GM18870 (cell line): ENCODE results near the gene STRN3.

Experiments
- ATAC-seq: cut with Tn5 transposase; IDR thresholded peaks from one replicate; pipeline ENCODE4 v1.9.1; 2021; ENCODE audit warnings: moderate library complexity; ENCODE audit not compliant: unreplicated experiment

The STRN3 gene

DNA sequence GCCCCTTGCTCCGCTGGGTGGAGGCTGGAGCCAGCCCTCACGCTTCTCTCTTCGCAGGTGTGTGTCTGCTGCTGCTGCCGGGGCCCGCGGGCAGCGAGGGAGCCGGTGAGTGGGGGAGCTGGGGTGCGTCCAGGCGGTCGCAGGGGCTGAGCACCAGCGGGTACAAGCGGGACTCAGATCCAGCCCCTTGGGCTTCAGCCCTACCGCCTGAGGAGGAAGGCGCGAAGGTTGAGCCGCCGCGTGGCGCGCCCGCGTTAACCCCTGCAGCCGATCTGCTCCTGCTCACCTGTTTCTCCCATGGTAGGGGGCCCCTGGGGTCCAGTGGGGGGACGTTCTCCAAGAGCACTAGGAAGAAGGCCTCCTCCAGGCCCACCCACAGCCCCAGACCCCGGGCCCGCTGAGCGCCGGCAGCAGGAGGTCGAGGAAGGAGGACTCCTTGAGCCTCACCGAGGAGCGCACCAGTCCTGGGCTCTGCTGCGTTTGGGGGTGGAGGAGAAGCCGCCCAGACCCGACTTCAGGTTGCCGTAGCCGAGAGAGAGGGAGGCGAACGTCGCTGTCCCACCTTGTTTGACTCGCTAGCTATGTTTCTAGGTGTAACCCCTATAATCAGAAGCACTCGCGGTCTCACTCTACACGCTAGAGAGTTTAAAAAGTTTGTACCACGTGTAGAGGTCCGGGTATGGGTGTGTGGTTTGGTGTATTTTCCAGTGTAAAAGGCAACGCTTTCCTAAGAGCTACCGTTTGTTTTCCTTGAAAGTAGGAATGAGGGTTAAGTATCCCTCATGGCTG, 151.0 kb downstream of the STRN3 start:
- ATAC-seq: peak; percentile 11

DNA sequence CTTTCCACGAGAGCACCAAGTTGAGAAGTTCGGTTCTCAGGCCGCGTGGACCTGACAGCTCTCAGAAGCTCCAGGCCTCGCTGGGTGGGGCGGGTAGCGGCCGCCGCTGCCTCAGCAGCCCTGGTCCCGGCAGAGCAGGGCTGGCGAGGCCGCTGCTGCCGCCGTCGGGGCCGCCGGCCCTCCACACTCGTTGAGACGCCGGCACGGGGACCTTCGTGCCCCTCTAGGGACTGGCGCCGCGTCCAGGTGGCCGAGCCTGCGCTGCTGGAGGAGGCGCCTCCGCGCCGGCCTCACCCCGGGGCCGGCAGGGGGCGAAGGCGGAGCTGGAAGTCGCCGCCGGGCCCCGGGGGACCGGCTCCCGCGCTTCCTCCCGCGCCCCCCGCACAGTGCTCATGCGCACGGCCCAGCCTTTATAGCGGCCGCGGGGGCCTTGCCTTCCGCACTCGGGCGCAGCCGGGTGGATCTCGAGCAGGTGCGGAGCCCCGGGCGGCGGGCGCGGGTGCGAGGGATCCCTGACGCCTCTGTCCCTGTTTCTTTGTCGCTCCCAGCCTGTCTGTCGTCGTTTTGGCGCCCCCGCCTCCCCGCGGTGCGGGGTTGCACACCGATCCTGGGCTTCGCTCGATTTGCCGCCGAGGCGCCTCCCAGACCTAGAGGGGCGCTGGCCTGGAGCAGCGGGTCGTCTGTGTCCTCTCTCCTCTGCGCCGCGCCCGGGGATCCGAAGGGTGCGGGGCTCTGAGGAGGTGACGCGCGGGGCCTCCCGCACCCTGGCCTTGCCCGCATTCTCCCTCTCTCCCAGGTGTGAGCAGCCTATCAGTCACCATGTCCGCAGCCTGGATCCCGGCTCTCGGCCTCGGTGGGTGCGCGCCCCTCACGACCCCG, 151.8 kb downstream of the STRN3 start, which contains the start of gene COCH:
TSS of gene COCH (plus strand) at position 440 of the 879 bp plus-strand sequence. CDS start at position 820, 380 bp downstream.
- ATAC-seq: peak; percentile 34

DNA sequence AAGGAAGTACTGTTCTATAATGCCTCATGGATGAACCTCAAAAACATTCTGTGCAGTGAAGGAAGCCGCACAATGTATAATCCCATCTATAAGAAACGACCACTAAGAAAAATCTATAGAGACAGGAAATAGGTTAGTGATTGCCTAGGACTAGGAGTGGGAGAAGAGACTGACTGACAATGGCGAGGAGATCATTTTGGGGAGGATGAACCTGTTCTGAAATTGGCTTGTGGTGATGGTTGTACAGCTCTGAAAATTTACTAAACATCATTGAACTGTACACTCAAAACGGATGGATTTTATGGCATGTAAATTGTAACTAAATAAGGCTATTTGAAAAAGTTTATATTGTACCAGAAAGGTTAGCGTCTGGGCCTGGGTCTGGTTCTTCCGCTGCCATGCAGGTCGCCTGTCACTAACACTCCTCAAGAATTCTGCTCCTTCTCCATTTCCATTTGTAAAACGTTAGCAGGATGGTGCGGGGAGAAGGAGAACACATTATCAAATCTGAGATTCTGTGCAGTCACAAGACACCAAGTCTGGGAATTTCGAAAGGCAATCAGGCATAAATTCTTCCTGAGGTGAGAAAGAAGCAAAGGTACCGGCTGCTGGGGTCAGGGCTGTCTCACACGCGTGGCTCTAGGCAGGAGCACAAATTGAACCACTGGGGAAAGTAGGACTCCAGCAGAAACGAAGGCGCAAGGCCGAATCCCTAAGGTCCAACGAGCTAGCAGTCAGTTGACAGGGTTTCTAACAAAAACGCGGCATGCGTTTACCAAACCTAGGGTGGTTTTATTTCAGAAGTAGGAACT, 152.7 kb downstream of the STRN3 start:
- ATAC-seq: no peak

DNA sequence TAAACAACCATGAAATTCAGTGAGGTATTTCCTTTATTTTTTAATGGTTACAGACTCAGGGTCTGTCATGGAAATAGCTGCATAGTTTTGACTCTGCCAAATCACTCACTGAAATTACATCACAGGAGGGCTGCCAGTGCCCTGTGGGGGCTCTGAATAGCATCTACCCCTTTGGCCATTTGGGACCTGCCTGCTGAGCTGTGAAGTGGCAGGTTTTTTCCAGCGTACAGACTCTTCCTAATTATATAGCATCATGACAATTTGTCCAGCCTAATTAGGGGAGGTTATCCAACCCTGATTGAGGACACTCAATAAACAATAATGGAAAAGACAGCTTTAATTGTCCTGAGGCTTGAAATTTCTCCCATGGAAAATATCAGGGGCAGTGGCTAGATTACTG, 153.6 kb downstream of the STRN3 start:
- no peak for ATAC-seq

DNA sequence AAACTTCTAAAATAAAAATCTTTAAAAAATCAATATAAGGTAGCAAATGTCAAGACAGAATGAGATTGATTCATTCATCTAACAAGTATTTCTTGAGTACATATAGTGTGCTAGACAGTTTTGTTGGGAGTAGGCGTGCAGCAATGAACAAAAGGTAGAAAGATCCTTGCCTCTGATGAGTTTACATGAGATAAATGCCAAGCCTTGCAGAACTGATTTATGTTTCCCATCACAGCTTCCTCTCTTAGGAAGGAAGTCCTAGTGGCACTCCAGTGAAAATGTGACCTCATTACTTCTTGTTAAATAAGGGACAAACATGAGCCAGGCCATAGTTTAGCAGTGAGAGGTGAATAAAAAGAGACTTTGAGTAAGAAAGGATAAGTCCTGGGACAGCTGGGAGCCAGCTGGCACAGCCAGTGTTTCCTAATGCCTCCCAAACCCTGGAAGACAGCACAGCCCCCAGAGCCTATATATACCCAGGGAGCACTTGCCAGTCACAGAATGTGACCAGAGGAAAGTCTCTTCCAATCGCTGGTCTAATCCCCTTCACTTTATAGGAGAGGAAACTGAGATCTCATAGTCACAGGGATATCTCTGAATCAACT, 156.5 kb downstream of the STRN3 start:
- no peak for ATAC-seq

DNA sequence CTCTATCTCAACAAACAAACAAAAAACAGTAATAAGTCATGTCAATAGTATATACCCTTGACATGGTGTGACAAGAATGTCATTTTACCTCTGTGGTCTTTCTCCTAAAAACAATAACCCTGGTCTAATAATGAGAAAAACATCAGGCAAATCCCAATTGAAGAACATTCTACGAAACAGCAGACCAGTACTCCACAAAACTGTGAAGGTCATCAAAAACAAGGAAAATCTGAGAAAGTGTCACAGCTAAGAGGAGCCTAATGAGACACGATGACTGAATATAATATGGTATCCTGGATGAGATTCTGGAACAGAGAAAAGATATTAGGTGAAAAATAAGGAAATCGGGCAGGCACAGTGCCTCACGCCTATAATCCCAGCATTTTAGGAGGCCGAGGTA, 157.4 kb downstream of the STRN3 start:
- no peak for ATAC-seq

DNA sequence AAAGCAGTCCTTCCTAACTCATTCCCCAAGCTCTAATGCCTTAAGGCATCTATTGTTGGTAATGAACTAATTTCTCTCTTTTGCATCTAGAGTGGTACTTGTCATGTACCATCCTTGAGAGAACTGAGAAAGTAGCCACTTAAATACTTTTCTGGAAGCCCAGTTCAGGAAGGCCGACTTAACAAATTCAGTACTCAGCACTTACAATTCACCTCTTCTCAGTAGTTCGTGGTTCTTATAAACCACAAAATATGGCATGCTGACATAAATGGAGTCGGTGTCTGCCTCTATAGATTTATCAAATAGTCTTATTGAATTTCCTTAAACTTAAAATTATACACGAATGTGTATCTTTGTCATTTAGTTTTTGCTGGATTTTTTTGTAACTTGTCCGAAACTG, 161.2 kb downstream of the STRN3 start:
- ATAC-seq: no peak

DNA sequence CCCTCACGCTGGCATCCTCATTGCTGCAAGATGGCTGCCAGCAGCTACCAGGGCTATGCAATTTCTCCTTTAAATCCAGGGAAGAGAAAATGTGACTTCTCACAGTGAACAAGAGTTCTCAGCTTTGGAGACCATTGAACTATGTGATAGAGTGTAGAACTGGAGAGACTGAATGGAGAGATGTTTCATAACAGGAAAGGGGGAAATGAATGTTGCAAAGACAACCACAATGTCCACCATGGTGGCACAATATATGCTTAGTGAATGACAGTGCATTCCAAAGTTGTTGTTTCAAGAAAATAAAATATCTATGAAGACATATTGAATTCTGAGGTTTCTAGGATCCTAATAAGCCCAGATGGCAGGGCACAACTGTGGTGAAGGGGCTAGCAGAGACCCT, 165.0 kb downstream of the STRN3 start:
- no peak for ATAC-seq

DNA sequence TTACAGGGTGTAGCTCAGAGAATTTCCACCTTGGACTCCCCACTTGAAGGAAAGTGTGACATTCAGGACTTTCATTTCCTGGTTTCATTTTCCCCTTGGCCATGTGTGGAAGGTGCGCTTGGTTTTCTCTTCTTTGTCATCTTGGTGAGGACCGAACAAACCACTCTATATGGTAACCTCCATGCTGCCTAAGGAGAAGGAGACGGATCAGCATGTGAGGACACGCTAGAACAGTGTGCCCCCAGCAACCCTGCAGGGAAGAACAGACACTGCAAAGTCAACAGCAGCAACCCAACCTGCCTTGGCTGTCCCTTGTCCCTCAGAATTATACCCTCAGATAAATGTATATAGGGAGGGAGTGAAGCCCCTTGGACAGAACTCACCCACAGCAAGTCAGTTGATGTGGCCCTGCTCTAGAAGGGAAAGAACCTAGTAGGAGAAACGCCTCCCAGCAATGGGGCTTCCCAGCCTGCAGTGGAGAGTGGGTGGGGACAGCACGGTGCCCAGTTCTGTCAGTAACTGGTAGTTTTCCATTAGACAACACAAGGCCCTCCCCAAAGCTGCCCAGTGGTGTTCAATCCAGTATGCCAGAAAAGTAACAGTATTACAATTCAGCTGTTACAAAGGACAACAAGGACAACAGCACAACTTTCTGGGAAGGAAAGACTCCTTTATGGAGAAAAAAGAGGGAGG, 170.7 kb downstream of the STRN3 start:
- ATAC-seq: peak; percentile 57

DNA sequence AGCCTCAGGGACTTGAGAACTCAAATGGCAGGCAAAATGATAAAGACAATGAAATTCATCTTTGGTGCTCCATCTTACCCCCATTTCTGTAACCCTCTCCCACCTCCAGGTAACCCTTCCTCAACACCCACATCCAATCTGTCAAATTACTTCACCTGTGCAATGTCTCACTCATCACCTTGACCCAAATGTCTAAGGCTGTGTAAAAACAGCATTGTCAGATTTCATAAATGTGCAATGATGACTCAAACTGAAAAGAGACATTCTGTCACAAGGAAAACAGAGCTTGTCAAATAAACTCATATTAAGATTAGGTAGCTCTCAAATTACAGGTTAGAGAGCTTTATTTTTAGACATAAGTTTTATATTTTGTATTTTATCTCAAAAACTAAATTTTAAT, 171.7 kb downstream of the STRN3 start:
- ATAC-seq: peak; percentile 52

DNA sequence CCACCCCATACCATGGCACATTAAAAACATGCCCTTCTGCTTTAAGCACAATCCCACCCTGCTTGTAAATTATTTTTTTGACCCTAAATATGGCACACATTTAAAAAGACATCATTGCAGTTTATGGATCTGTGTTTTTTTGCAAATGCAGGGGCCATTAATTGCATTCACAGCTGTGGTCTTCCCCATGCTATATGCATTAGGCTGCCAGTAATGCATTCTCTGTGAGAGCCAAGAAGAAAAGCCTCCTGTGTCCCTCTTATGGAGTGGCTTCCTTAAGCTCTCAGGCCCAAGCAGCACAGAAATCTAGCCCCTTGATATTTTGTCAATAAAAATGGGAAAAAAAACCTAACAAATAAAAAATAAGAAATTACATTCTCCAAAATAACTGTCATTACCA, 172.2 kb downstream of the STRN3 start:
- no peak for ATAC-seq

DNA sequence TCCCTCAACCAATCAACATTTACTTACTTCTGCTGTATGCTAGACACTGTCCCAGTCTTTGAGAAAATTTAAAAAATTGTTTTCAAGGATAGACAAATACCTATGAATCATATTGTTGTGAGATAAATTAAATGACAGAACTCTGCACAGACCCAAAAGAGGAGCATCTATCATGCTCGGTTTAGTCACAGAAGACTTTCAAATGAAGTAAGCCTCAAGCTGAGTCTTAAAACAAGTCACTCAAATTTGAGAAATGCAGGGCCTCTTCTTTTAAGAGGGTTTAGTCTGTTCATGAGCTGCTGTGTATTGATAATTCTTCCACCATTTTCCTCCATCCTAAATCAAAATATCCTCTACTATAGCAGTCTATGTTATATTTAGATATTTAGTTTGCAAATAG, 176.2 kb downstream of the STRN3 start:
- ATAC-seq: no peak

DNA sequence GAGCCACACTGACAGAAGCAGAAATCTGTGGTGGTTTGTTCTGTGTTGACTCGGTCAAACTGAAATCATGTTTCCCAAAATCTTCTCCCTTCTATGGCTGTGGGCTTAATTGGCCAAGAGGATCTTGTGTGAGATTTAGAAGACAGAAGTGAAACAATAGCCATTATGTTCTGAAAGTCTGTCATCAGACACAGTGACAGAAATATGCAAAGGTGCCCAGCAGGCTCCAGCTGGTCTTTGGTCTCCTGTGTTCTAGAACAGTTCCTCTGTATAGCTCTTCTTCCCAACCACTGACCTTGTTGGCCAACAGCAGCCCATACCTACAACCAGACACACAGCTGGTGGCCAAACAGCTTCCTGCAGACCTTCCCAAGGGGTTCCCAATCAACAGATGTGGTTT, 176.8 kb downstream of the STRN3 start:
- peak; percentile 94 for ATAC-seq

DNA sequence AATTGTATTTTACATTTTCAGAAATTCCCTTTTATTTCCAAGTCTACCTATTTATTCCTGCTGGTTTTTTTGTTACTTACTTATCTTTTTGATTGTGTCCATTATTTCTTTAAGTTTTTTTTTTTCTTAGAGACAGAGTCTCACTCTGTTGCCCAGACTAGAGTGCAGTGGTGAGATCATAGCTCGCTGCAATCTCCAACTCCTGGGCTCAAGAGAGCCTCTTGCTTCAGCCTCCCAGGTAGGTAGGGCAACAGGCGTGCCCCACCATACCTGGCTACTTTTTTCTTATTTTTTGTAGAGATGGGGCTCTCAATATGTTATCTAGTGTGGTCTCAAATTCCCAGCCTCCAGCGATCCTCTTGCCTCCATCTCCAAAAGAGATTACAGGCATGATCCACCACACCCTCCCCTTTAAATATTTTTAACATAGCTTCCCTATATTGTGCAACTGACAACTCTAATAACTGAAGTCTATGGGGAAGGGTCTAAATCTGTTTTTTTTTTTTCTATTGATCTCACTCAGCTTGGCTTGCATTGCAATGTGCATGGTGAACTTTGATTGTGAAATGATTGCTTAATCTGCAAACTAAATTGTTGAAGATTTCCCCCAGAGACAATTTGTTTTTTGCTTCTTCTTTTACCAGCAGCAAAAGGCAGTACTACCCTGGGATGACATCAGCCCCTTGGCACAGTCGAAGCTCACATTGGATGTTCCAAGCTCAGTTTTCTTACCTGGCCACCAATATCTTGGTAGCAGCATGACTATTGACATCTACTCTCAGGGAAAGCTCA, 177.5 kb downstream of the STRN3 start:
- no peak for ATAC-seq
